HG03139 (cell line): ENCODE measurements around the gene FAM20B.

ENCODE experiments used
- ATAC-seq: cut with Tn5 transposase; IDR thresholded peaks from one replicate; pipeline ENCODE4 v1.9.1; 2021; ENCODE audit not compliant: unreplicated experiment

Gene FAM20B

DNA sequence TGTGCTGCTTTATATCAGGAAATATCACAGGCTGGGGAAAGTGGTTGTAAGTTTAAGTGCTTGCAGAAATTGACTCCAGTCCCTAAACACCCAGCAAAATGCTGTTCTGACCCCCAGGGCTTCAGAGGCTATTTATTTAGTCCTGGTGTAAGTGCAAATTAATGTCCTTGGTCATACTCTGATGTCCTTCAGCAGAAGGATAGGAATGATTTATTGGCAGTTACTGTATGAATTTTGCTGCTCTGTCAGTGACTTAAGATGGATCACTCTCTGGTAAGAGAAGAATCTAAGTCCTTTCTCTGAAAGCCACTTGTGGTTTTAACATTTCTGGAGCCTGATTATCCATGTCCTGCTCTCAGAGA is 21.9 kb downstream of the FAM20B start:
- no peak for ATAC-seq

DNA sequence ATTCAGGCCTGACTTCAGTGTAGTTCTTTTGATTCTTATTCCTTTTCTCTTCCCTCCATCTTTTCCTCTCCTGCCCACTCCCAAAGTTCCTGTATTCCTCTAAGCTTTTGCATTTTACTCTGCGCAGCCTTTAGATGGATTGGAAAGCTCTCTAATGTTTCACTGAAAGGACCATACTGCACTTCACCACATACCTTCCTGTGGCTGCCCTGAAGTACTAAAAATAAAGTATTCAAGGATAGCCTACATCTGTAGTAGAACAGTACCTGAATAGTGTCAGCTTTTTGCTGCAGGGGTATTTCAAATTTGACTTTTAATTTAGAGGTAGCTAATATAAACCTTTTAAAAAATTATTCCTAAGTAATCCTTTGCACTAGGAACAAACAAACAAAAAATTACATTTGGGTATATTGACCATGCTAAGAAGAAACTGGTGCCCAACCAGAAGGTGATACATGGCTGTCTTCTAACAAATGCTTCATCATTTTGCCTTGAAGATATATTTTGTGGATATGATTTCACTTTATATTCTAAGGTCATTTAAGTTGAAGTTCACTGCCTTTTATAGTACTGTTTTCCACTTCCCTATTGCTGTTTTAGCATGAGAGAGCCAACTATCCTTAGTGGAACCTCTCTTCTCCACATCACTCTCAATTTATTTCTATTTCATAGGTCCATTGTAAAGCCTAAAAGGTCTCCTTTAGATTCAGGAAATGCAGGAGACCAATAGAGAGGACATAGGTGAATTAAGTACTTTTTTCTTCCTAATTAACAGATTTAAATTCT is 22.8 kb downstream of the FAM20B start:
- no peak for ATAC-seq

DNA sequence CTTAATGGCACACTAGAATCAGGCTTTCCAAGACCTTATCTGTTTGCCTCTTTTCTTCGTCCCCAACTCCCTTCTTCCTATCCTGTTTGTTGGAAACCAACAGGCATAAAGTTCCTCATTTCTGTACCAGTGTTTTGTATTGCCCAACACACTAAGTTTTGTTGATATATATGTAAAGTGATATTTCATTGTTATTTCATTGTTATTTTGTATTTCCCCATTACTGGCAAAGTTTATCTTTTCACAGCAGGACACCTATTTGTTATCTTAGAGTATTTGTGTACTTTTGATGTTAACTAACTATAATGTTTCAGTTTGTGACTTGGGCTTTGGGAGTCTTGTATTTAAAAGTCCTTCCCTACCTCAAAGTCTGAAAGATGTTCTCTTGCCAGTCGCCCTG is 27.1 kb downstream of the FAM20B start:
- no peak for ATAC-seq

DNA sequence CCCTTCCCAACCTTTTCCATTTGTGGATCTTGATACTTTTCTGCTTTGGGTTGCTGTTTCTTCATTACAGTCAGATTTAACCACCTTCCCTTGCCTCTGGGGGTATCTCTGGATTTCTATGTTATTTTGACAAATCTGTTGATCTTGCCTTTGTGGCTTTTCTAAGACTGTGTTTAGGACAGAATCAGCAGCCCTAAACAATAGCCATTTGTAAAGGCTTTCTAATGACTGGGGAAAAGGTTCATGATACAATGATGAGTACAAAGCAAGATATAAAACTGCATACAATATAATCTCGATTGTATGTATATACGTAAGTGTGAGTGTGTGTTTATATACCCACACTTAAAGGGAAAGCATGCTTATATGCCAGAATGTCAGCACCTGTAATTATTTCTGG is 27.8 kb downstream of the FAM20B start:
- ATAC-seq = no peak

DNA sequence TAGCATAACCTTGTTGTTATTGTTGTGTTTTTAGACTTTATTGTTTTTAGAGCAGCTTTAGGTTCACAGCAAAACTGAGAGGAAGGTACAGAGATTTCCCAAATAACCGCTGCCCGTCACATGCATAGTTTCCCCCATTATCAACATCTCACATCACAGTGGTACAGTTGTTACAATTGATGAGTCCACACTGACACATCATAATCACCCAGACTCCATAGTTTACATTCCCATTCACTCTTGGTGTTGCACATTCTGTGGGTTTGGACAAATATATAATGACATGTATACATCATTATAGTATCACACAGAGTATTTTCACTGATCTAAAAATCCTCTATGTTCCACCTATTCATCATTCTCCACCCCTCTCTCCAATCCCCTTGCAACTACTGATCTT is 30.2 kb downstream of the FAM20B start:
- ATAC-seq = no peak

DNA sequence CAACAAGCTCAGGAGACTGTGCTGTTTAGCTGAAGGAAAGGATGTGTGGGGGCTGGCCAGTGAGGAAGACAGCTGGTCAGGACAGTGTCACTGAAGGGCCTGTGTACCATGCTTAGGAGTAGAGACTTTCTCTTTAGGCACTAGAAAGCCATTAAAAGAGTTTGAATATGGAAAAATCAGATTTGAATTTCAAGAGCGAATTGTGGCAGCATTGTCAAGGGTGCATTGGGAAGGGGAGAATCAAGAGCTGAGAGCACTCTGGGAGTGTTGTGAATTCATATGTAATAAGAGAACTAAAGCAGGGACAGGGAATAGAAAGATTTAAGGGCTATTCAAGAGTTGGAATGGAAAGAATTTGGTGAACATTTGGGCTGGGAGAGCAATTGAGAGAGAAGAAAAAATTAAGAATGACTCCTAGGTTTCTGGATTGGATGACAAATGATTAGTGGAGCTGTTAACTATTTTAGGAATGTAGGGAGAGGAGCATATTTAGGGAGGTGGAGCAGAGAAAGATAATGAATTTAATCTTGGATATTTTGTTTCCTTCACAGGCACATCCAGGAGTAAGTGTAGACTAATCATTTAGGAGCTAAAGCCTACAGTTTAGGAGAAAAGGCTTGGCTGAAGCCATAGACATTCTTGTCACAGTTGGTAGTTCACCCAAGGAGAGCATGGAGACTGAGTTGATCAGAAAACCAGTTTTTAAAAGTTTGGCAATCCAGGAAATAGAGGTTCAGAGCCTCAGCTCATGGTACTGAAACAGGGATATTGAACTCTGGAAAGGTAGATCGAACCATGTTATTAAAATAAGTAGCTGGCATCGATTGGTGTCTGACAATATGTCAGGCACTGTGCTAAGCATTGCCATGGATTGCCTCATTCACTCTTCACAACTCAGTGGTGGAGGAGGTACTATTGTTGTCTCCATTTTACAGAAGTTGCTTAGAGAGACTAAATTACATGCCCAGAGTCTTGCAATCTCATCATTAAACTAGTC is 33.1 kb downstream of the FAM20B start:
- ATAC-seq = no peak

DNA sequence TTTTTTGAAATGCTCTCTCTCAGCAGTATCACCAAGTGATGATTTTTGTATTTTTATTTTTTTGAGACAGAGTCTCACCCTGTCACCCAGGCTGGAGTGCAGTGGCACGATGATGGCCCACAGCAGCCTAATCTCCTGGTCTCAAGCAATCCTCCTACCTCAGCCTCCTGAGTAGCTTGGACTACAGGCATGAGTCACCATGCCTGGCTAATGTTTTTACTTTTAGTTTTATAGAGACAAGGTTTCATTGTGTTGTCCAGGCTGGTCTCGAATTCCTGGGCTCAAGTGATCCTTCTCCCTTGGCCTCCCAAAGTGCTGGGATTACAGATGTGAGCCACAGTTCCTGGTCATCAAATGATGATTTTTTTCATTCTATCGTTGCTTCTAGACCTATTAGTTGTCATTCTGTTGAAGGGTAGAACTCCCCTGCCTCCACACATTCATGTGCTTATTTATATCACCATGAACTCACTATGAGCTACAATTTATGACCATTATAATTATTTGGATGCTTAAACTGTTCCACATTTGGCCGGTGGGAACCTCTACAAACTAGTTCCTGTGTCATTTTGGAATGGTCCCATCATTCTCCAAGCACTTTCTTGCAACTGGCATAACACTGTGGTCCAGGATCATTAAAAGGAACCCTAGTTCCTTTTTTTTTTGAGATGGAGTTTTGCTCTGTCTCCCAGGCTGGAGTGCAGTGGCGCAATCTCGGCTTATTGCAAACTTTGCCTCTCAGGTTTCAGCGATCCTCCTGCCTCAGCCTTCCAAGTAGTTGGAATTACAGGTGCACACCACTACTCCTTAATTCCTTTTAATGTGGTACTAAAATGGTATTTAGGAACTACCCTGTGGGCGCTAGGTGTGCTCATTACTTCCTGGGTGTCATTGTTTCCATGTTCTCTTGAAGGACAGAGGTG is 35.9 kb downstream of the FAM20B start:
- no peak for ATAC-seq

DNA sequence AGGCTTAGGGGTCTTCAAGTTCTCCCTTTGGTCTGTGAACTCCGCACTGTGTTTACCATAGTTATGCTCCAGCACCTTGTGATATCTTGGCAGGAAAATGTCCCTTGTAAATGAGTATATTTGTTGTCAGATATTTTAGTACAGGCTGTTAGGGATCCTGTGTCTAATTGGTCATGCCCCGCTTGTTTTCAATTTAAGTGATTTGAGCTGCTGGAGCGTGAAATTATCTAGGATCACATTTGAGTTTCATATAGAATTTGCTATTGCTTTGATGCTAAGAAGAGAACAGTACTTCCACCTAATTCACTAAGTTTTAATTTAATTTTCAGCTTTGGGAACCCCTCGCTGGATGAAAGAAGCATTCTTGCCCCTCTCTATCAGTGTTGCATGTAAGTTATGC is 40.8 kb downstream of the FAM20B start:
- ATAC-seq = no peak

DNA sequence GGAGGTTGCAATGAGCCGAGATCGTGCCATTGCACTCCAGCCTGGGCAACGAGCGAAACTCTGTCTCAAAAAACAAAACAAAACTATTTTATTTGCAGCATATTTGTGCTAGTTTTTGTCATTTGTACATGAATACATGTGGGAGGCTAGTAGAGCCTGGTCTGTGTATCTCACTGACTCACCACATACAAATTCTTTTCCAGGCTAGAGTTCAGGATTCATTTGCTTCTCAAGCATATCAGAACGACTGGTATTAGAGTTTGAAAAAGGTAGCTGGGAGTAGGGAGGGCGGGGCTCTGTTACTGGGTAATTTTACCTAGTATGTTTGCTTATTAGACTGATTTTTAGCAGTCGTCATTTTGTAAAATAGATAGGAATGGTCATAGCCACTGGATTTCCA is 51.7 kb downstream of the FAM20B start:
- no peak for ATAC-seq

DNA sequence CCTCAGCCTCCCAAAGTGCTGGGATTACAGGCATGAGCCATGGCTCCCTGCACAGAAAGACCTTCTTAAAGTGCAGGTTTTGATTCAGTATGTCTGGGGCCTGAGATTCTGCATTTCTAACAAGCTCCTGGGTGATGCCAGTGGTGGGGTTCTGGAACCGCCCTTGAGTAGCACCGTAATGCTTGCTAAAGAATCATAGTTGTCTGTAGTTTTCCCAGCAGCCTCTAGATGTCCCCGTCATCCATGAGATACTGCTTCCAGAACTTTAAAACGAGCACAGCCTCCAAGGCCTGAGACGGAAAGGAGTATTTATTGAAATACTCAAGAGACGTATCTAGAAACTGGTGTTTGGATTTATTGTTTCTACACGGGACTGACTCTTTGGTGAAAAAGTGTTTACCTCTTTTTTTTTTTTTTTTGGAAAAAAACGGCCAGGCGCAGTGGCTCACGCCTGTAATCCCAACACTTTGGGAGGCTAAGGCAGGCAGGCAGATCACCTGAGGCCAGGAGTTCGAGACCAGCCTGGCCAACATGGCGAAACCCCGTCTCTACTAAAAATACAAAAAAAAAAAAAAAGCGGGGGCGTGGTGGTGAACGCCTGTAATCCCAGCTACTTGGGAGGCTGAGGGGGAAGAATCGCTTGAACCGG is 53.5 kb downstream of the FAM20B start:
- ATAC-seq = no peak

DNA sequence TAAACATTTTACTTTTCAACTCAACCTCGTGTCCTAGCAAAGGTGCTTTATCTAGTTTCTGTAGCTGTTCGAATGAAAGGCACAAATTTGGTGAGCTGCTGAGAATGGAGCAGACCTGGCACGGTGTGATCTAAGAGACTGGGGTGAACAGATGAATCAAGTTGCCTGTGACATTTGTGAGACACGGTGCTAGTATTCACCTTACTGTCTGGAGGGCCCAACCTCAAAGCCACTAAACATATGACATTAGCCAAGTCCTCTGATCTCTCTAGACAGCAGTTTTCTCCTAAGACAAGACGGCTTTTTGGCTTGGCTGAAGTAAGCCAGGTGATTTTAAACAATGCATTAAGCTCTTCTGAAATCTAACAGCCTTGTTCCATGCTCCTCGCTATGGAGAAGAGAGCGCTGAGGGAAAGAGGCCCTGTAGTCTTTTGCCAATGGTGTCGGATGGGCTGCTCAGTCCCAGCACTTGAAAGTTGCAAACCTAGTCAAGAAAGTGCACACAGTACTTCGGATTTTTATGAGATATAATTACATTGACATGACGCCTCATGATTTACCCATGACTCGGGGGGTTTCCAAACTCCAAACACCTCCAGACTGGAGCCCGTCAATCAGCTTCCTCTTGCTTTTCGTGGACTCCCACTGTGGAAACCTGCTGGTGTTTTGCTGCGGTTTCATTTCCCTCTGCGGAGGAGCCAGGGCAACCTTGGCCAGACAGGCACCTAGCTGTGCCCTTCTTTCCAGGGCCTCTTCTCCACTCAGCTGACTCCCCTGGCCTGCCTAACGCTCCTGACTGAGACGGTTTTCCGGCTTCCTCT is 55.4 kb downstream of the FAM20B start:
- ATAC-seq = peak; percentile 14

DNA sequence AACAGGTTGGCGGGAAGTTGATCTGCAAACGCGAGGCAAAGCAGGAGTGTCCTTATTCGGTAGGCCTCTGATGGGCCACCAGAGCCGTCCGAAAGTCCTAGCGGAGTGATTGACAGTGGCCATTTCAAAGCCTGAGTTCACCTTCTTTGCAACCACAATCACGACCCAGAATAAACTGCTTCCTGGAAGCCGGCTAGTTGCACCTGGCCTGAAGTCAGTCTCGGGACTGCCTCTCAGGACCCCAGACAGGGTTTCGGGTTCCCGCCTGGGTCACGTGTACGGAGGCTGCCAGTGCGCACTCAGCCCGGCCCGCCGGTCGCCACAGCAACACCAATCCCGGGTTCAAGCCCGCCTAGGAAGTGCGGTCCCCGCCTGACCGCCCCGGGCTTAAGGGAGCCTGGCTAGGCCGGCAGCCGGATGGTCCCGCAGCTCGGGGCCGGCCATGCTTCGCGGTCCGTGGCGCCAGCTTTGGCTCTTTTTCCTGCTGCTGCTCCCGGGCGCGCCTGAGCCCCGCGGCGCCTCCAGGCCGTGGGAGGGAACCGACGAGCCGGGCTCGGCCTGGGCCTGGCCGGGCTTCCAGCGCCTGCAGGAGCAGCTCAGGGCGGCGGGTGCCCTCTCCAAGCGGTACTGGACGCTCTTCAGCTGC is 56.1 kb downstream of the FAM20B start, which contains the start of gene TOR3A:
TSS of gene TOR3A (plus strand) at position 384 of the 646 bp plus-strand sequence. CDS start at position 443, 59 bp downstream.
- ATAC-seq = peak; percentile 91

DNA sequence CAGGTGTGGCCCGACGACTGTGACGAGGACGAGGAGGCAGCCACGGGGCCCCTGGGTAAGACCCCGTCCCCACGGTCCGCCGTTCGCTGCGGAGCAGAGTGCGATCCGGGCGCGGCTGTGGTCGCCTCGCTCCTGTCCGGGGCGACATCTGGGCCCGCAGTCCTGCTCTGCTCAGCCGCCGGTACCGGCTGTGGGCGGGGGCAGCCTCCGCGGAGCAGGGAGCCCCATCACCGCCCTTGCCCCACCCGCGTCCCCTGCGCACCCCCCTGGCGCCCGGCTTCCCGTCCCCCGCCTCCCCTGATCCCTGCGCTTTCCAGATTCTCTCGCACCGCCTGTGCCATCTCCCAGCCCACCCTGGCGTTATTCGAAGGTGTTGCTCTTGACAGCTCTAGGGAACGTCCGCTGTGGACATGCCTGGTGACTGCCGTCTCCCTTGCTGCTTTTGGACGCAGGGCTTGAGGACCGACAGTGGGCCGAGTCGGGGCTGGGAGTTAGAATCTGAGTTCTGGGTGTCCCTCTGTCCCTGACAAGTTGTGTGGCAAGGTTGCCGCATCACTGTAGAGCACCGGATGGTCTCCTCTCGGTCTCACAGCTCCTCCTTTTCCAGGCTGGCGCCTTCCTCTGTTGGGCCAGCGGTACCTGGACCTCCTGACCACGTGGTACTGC is 56.8 kb downstream of the FAM20B start:
- ATAC-seq = peak; percentile 5

DNA sequence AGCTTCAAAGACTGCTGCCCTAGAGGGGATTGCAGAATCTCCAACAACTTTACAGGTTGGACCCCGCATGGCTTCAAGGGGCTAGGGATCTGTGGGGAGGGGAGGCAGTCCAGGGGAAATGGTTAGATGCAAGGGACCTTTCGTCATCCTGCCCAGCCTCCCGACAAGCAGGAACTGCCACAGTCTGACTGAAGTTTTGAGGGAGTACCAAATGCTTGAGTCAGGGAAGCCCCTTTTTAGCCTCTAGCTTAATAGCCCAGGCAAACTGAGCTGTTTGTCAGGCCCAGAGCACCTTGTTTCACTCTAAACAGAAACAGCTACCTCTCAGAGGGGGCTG is 57.3 kb downstream of the FAM20B start:
- no peak for ATAC-seq

DNA sequence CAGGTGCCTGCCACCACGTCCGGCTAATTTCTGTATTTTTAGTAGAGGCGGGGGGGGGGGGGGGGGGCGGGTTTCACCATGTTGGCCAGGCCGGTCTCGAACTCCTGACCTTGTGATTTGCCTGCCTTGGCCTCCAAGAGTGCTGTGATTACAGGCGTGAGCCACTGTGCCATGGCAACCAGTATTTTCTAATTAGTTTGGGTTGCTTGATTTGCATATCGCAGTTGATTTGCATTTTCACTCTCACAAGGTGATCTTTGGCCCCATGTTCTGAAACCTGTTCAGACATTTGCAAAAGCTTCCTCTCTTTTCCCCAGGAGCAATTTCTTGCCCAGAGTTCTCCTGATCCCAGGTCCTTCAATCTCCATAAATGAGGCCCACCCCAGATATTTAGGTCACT is 57.8 kb downstream of the FAM20B start:
- ATAC-seq = no peak

DNA sequence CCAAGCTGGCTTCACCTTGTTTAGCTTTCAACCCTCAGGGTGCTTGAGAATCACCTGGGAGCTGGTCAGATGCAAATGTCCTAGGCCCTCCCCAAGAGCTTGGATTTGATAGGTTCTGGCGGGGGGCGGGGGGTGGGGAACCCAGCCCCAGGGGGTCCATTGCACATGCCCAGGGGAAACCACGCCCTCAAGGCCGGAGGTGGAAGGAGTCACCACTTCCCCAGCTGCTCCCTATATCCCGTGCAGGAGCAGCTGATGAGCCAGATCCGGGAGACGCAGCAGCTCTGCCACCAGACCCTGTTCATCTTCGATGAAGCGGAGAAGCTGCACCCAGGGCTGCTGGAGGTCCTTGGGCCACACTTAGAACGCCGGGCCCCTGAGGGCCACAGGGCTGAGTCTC is 62.0 kb downstream of the FAM20B start:
- ATAC-seq = no peak

DNA sequence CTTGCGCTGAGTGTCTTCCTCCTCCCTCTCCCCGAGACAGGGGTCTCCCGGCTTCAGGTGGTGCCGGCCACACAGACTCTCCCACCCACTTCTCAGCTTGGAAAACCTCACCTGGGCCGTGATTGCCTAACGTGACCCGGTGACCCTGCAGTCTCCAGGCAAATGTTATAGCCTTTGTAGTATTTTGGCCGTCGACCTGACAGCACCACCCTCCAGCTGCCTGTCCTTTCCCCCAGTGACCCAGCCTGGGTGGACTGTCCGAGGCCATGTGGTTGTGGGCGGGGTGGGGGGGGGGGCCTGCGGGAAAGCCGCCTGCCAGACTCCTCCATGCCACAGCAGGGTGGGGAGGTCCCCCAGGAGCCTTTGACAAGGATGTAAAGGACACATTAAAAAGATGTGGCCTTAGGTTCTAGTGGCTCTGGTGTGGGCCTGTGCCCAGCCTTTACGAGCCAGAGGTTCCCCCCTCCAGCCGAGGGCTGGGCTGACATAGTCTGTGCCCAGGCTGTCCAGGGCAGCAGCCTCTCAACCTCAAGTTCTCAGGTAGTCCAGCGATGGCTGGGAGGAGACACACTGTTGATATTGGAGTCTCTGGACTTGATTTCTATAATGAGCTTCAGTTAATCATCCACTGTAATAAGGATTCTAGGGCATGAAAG is 64.3 kb downstream of the FAM20B start:
- no peak for ATAC-seq

DNA sequence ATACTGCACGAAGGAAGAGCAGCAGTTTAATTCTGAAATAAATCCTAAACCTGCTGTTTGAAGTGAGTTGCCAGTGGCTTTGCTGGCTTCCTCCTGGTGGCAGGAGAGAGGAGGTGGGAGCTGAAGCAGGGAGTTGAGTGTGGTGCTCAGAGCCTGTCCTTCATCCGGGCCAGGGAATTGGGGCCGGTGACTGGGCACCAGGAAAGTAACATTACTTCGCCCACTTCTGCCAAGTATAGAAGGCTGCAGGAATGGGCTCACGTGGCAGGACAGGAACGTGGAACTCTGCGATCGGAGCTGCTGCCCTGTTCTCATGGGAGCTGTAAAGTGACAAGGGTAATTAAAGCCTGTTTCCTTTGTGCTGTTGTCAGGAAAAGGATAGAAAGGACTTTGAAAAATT is 64.8 kb downstream of the FAM20B start:
- ATAC-seq = no peak
